HEK293 (cell line): ENCODE data around the gene CBX2.

ENCODE experiments used
- BCL11A ChIP-seq: fragments of 450-650 bp; formaldehyde crosslinking; IDR thresholded peaks from 2 replicates; pipeline ENCODE4 v1.5.1; 2016; ENCODE audit warnings: low read depth, missing biosample characterization, missing genetic modification characterization
- BCL11B ChIP-seq: fragments of 450-650 bp; formaldehyde crosslinking; IDR thresholded peaks from 2 replicates; pipeline ENCODE4 v1.5.1; 2016; ENCODE audit warnings: low read depth, missing biosample characterization, missing genetic modification characterization
- HOXD13 ChIP-seq: sonication (generic); formaldehyde crosslinking; IDR thresholded peaks from 2 replicates; pipeline ENCODE4 v1.8.0; 2022; ENCODE audit warnings: missing genetic modification reagents, borderline replicate concordance
- KLF1 ChIP-seq: fragments of 450-650 bp; formaldehyde crosslinking; IDR thresholded peaks from 2 replicates; pipeline ENCODE4 v1.5.1; 2016; ENCODE audit warnings: missing biosample characterization, missing genetic modification characterization
- MYNN ChIP-seq: fragments of 450-650 bp; formaldehyde crosslinking; IDR thresholded peaks from 2 replicates; pipeline ENCODE4 v1.5.1; 2016; ENCODE audit warnings: missing biosample characterization, missing genetic modification characterization, borderline replicate concordance
- SCRT2 ChIP-seq: fragments of 450-650 bp; formaldehyde crosslinking; IDR thresholded peaks from 2 replicates; pipeline ENCODE4 v1.5.1; 2016; ENCODE audit warnings: missing biosample characterization, missing genetic modification characterization
- TCF7L2 ChIP-seq: IDR thresholded peaks from 2 replicates; pipeline ENCODE4 v1.6.1; 2011; ENCODE audit warnings: low read depth, mild to moderate bottlenecking, inconsistent platforms, low read length, moderate library complexity, borderline replicate concordance
- YY2 ChIP-seq: fragments of 450-650 bp; formaldehyde crosslinking; IDR thresholded peaks from 2 replicates; pipeline ENCODE4 v1.5.1; 2016; ENCODE audit warnings: missing biosample characterization, missing genetic modification characterization
- ZBTB10 ChIP-seq: fragments of 450-650 bp; formaldehyde crosslinking; IDR thresholded peaks from 2 replicates; pipeline ENCODE4 v1.5.1; 2016; ENCODE audit warnings: missing biosample characterization, missing genetic modification characterization
- ZBTB17 ChIP-seq: fragments of 450-650 bp; formaldehyde crosslinking; IDR thresholded peaks from 2 replicates; pipeline ENCODE4 v1.5.1; 2016; ENCODE audit warnings: missing biosample characterization, missing genetic modification characterization
- ZBTB26 ChIP-seq: fragments of 450-650 bp; formaldehyde crosslinking; optimal IDR thresholded peaks from 2 replicates; pipeline ENCODE3; 2016; ENCODE audit warnings: missing biosample characterization, mild to moderate bottlenecking, missing genetic modification characterization
- ZBTB48 ChIP-seq: fragments of 450-650 bp; formaldehyde crosslinking; IDR thresholded peaks from 2 replicates; pipeline ENCODE4 v1.5.1; 2016; ENCODE audit warnings: missing biosample characterization, missing genetic modification characterization
- ZBTB49 ChIP-seq: fragments of 450-650 bp; formaldehyde crosslinking; IDR thresholded peaks from 2 replicates; pipeline ENCODE4 v1.5.1; 2016; ENCODE audit warnings: missing biosample characterization, missing genetic modification characterization, low read depth
- ZNF114 ChIP-seq: fragments of 450-650 bp; formaldehyde crosslinking; IDR thresholded peaks from 2 replicates; pipeline ENCODE4 v1.5.0; 2017; ENCODE audit warnings: missing biosample characterization, missing genetic modification characterization
- ZNF175 ChIP-seq: fragments of 450-650 bp; formaldehyde crosslinking; IDR thresholded peaks from 2 replicates; pipeline ENCODE4 v1.5.1; 2016; ENCODE audit warnings: missing biosample characterization, missing genetic modification characterization
- ZNF184 ChIP-seq: fragments of 450-650 bp; IDR thresholded peaks from 2 replicates; pipeline ENCODE4 v1.5.1; 2018; ENCODE audit warnings: missing biosample characterization, mild to moderate bottlenecking, missing genetic modification characterization
- ZNF23 ChIP-seq: fragments of 450-650 bp; formaldehyde crosslinking; IDR thresholded peaks from 2 replicates; pipeline ENCODE4 v1.5.1; 2016; ENCODE audit warnings: missing biosample characterization, missing genetic modification characterization, borderline replicate concordance
- ZNF239 ChIP-seq: fragments of 450-650 bp; formaldehyde crosslinking; IDR thresholded peaks from 2 replicates; pipeline ENCODE4 v1.5.1; 2016; ENCODE audit warnings: missing biosample characterization, missing genetic modification characterization
- ZNF26 ChIP-seq: fragments of 450-650 bp; formaldehyde crosslinking; IDR thresholded peaks from 2 replicates; pipeline ENCODE4 v1.5.1; 2016; ENCODE audit warnings: missing biosample characterization, missing genetic modification characterization
- ZNF274 ChIP-seq, 2 experiments: fragments of 200-500 bp in 1 of 2; fragments of 450-650 bp in 1 of 2; sonication (Bioruptor generic) in 1 of 2; formaldehyde crosslinking in 1 of 2; IDR thresholded peaks; 2 replicates each; pipeline versions ENCODE4 v1.5.1 to v1.6.1; 2014 to 2016; ENCODE audit warnings: borderline replicate concordance in 1 of 2, inconsistent platforms in 1 of 2, low read length in 1 of 2, missing biosample characterization in 1 of 2, missing genetic modification characterization in 1 of 2
- ZNF311 ChIP-seq: fragments of 450-650 bp; formaldehyde crosslinking; IDR thresholded peaks from 2 replicates; pipeline ENCODE4 v1.5.1; 2017; ENCODE audit warnings: missing biosample characterization, missing genetic modification characterization, borderline replicate concordance
- ZNF366 ChIP-seq: fragments of 450-650 bp; formaldehyde crosslinking; conservative IDR thresholded peaks from 2 replicates; pipeline ENCODE4 v1.5.1; 2016; ENCODE audit warnings: missing biosample characterization, missing genetic modification characterization
- ZNF394 ChIP-seq: fragments of 450-650 bp; formaldehyde crosslinking; IDR thresholded peaks from 2 replicates; pipeline ENCODE4 v1.5.1; 2016; ENCODE audit warnings: missing biosample characterization, missing genetic modification characterization, mild to moderate bottlenecking, moderate library complexity, borderline replicate concordance
- ZNF416 ChIP-seq: fragments of 450-650 bp; formaldehyde crosslinking; IDR thresholded peaks from 2 replicates; pipeline ENCODE4 v1.5.1; 2016; ENCODE audit warnings: missing biosample characterization, missing genetic modification characterization
- ZNF426 ChIP-seq: fragments of 450-650 bp; formaldehyde crosslinking; IDR thresholded peaks from 2 replicates; pipeline ENCODE4 v1.5.1; 2017; ENCODE audit warnings: missing biosample characterization, missing genetic modification characterization, mild to moderate bottlenecking, inconsistent platforms, moderate library complexity
- ZNF639 ChIP-seq: fragments of 450-650 bp; formaldehyde crosslinking; IDR thresholded peaks from 2 replicates; pipeline ENCODE4 v1.5.1; 2016; ENCODE audit warnings: missing biosample characterization, missing genetic modification characterization
- ZNF660 ChIP-seq: fragments of 450-650 bp; IDR thresholded peaks from 2 replicates; pipeline ENCODE4 v1.5.1; 2018; ENCODE audit warnings: missing biosample characterization, mild to moderate bottlenecking, missing genetic modification characterization
- ZNF664 ChIP-seq: fragments of 450-650 bp; formaldehyde crosslinking; IDR thresholded peaks from 2 replicates; pipeline ENCODE4 v1.5.1; 2016; ENCODE audit warnings: missing biosample characterization, missing genetic modification characterization
- ZNF76 ChIP-seq: fragments of 450-650 bp; formaldehyde crosslinking; IDR thresholded peaks from 2 replicates; pipeline ENCODE4; 2016; ENCODE audit warnings: low read depth, missing biosample characterization, missing genetic modification characterization, borderline replicate concordance
- ZNF785 ChIP-seq: fragments of 450-650 bp; formaldehyde crosslinking; IDR thresholded peaks from 2 replicates; pipeline ENCODE4 v1.5.1; 2016; ENCODE audit warnings: missing biosample characterization, missing genetic modification characterization
- ZXDB ChIP-seq: fragments of 450-650 bp; formaldehyde crosslinking; IDR thresholded peaks from 2 replicates; pipeline ENCODE4 v1.5.1; 2016; ENCODE audit warnings: missing biosample characterization, missing genetic modification characterization

The CBX2 gene

GRCh38 chr17:79796763-79797491 lies 19.0 kb downstream of the CBX2 start, which contains the start of gene CBX8 (continued):
- TF ChIP-seq ZNF175 (tag by site-specific recombination): no peak
- no peak for TF ChIP-seq ZNF311
- no peak for TF ChIP-seq ZNF23 (tag by site-specific recombination)
- TF ChIP-seq ZBTB26 (tag by site-specific recombination): peak; percentile 73
- TF ChIP-seq ZNF184 (tag by site-specific recombination): no peak
- TF ChIP-seq ZNF239 (tag by site-specific recombination): no peak
- TF ChIP-seq ZBTB10: peak; percentile 54; the same call in 1 of the 2 replicates
- peak; percentile 49; the same call in 1 of the 2 replicates for TF ChIP-seq ZNF76 (tag by site-specific recombination)
- TF ChIP-seq ZNF114 (tag by site-specific recombination): no peak
- peak; percentile 47; the same call in 1 of the 2 replicates for TF ChIP-seq ZNF394
- peak; percentile 66 for TF ChIP-seq ZNF366 (tag by site-specific recombination)
- peak; percentile 88 for TF ChIP-seq KLF1
- TF ChIP-seq HOXD13 (CRISPR knock-in tag): no peak
- no peak for TF ChIP-seq ZNF26 (tag by site-specific recombination)
- TF ChIP-seq ZNF660 (tag by site-specific recombination): peak; percentile 74; the same call in 1 of the 2 replicates
- TF ChIP-seq ZBTB17 (tag by site-specific recombination): no peak
- no peak for TF ChIP-seq ZBTB48 (tag by site-specific recombination)
- peak; percentile 42; the same call in 1 of the 2 replicates for TF ChIP-seq BCL11B (tag by site-specific recombination)
- TF ChIP-seq ZXDB (tag by site-specific recombination): peak; percentile 59; the same call in 1 of the 2 replicates
- TF ChIP-seq ZNF426: no peak
- no peak for TF ChIP-seq BCL11A
- TF ChIP-seq ZNF664: no peak
- TF ChIP-seq TCF7L2: no peak
- TF ChIP-seq MYNN: no peak
- TF ChIP-seq ZNF785 (tag by site-specific recombination): 0 out of 2 replicates have a peak, but pooled peaks have one; percentile 62
- 0 out of 2 replicates have a peak, but pooled peaks have one; percentile 55 for TF ChIP-seq ZNF639 (tag by site-specific recombination)
- 0 out of 2 replicates have a peak, but pooled peaks have one; percentile 27 for TF ChIP-seq YY2 (tag by site-specific recombination)
- no peak for TF ChIP-seq ZNF274 (IDR thresholded peaks at IDR 0.05; ENCODE audit: low read length)
- no peak for TF ChIP-seq ZNF274 (tag by site-specific recombination; IDR thresholded peaks at IDR 0.05; ENCODE audit: borderline replicate concordance)
- no peak for TF ChIP-seq ZNF416 (tag by site-specific recombination)
- peak; percentile 99 for TF ChIP-seq SCRT2
- TF ChIP-seq ZBTB49 (tag by site-specific recombination): no peak
